CD4-positive, alpha-beta T cell treated with Interleukin-21 for 1 hour (primary cell): ENCODE data around the gene ACER1.
"Not testable (repeated sequence)": the region's sequence is repeated elsewhere in the genome, so short reads cannot be mapped to it uniquely, and the experiment has no call there.

Experiments
- DNase-seq: peaks from one replicate; pipeline ENCODE4 v3.0.0-alpha.2; 2020

ACER1 gene

GRCh38 chr19:6286676-6287075 lies 46.7 kb downstream of the ACER1 start:
- no peak for DNase-seq

GRCh38 chr19:6282393-6282792 lies 51.0 kb downstream of the ACER1 start:
- DNase-seq: not testable (repeated sequence)

DNA sequence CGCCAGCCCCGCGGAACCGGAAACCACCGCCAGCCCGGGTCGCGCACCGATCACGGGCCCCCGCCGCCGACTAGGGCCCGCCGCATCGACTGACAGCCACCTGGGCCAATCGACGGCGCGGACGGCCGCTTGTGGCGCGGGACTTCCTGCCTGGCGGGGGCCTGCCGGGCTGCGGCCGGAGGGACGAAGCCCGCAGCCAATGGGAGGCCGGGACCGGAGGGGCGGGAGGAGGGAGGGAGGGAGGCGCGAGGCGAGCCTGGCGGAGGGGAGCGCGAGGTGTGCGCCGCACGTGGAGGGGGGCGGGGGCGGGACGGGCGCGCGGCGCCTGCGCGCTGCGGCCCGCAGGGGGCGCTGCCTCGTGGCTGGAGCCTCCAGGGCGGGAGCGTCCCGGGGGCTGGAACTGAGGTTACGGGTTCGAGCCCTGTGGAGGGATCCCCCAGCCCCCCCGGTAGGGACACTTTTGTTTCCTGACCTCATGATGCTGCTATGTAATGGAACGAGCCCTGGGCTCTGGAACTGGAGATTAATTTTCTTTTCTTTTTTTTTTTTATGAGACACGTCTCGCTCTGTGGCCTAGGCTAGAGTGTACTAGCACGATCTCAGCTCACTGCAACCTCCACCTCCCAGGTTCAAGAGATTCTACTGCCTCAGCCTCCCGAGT lies 53.4 kb downstream of the ACER1 start, which contains the start of gene MLLT1:
Gene MLLT1 (minus strand): TSS at position 45 of the 661 bp plus-strand sequence. CDS start 191 bp downstream, outside the sequence.
- peak; percentile 97 for DNase-seq

DNA sequence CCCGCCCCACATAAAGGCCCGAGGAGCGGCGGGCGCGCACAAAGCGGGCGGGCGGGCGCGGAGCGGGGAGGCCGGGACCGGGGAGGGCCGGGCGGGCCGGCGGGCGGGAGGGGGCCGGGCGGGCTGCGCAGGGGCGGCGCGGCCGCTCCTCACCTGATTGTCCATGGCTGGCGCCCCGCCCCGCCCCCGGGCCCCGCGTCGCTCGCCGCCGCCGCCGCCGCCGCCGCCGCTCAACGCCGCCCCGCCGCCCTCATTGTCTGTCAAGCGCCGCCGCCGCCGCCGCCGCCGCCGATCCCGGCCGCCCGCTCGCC lies 53.8 kb downstream of the ACER1 start:
- DNase-seq: no peak

GRCh38 chr19:6278740-6279619 lies 54.4 kb downstream of the ACER1 start:
- peak; percentile 4 for DNase-seq

- DNase-seq: no peak
These were observed 55.4 kb downstream of the ACER1 start for GRCh38 chr19:6278051-6278450.

DNA sequence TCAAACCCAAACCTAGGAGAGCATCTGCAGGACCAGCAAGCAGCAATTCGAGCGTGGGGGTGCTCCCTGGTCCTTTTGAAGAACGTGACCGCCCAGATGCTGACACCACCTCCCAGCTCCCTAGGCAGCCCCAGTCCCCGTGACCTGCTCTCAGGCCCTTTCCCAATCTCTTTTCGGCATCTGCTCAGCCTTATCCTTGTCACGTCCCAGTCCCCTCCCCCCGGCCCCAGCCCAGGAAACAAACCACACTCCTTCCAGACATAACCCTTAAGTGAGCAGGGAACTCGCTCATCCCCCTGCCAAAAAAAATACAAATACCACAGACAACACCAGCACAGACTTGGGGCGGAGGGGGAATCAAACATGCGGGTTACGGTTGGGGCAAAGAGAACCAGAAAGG lies 57.0 kb downstream of the ACER1 start:
- DNase-seq: no peak

DNA sequence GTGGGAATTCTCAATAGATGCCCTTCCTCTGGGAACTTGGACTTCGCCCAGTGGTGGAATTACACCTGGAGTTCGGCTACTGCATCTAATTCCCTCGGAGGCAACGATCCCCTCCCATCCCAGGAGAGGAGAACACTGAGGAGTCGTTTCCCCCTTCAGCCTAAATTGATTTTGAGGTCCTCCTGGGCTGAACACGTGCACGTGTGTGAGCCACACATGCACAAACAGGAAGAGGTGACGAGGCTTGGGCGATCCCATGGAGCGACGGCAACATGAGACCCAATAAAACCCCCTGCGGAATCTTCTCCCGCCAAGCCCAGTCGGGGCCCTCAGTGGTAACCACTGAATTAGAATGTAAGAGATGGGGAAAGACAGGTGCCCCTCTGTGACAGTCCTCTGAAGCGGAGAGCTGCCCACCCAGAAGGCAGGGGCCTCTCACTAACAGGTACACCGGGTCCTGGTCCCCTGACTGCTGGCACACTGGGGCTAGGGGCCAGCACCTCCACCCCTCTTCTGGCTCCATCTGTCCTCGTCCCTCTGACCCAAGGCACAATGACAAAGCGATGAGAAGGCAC lies 58.2 kb downstream of the ACER1 start:
- no peak for DNase-seq

GRCh38 chr19:6274756-6275155 lies 58.7 kb downstream of the ACER1 start:
- DNase-seq: no peak

GRCh38 chr19:6273701-6274601 lies 59.5 kb downstream of the ACER1 start:
- DNase-seq: peak; percentile 5

DNA sequence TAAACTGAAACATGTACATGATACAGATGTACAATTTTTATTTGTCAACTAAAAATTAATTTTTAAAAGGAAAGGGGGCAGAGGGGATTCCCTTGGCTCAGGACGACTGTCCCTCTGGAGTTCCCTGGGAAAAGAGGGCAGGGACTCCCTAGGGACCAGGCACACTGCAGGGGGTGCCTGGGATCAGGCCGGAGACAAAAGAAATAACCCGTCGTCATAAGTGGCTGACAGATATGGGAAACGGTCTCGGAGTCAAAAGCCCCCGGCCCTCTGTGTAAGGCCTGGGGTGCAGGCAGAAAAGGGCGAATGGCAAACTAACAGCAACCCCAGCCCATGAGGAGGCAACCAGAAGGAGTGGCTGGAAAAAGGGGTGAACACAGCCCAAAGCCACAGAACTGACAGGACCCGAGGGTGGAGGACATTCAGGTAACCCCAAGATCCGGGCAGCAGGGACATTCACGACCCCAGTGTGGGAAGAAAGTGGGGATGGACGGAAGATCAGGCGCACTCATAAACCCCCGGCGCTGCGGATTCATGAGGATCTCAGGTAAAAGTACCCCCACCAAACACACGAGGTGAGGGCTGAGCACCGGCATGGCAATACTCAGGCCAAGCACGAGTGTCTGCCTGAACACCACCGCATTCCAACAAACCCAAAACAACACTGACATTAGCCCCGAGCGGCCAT lies 60.4 kb downstream of the ACER1 start:
- DNase-seq: no peak

DNA sequence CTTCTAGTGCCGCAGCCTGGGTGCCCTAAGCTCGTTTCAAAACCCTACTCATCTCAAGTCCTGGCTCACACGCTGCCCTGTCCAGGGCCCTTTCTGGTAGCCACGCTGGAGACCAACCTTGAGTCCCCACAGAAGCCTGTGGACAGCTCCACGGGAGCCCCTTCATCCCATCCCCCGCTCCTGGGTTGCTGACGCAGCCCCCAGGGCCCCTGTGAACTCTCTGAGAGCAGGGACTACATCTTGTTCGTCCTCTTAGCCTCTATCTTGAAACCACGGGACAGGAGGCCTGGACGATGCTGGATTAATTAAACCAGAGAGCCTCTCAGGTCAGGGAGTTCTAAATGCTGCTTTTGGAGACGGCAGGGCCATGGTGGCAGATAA lies 61.0 kb downstream of the ACER1 start:
- DNase-seq: no peak

DNA sequence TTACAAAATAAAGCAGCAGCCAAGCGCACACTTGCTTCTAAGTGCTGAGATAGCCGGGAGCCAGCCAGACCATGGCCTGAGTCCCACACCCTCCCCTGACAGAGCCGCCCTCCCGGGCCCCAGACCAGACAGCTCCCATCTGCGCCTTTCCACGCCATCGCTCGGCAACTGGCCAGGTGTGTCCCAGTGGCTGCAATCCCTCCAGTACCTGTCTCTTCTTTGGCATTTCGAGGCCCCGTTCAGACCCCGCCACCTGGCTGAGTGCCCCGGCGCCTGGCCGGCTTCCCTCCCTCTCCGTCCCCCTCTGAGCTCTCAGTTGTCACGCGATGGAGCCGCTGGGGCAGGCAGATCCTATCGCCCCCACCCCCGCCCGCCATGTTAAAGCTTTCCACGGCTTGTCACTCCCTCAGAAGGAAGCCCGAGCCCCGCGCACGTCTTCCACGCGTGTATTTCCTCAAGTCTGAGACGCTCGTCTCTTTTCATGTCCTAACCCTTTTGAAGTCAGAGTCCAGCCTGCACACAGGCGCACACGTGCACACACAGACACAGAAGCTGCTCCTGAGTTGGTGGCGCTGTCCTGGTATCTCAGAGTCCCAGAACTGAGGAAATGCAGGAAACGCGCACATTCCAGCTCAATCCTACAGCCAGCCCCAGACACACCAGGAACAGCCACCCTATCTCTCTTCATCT lies 61.5 kb downstream of the ACER1 start:
- DNase-seq: no peak

DNA sequence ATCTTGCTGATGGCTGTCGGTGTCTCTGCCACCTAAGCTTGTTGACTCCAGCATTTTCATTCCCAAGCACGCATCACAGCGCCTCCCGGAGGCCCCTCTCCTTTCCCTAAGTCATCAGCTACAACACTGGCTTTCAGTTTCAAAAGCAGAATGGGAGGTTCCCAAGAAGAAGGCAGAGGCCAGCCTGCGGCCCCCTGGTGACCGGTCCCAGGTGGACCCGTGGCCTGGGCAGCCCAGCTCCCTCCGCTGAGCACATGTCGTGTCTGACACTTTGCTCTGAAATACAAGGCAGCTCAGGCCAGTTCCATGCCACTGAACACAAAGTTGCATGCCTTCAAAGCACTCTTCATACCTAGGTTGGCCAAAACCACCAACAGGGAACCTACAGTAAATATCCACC lies 62.2 kb downstream of the ACER1 start:
- DNase-seq: no peak

DNA sequence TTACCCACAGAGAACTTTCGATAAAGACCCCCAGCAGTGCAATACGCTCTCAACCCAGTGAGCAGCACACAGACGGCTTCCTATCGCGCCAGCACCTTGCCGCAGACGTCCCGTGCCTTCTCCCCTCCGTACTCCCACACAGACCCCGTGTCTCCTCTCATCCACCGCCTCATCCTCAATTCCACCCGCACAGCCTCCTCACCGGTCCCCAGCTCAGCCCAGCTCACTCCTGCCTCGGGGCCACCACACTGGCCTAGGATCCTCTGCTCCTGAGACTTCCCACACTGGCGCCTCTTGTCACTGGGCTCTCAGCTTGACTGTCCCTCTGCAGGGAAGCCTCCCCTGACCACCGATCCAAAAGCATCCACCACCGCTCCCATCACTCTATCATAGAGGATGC lies 62.6 kb downstream of the ACER1 start:
- no peak for DNase-seq

DNA sequence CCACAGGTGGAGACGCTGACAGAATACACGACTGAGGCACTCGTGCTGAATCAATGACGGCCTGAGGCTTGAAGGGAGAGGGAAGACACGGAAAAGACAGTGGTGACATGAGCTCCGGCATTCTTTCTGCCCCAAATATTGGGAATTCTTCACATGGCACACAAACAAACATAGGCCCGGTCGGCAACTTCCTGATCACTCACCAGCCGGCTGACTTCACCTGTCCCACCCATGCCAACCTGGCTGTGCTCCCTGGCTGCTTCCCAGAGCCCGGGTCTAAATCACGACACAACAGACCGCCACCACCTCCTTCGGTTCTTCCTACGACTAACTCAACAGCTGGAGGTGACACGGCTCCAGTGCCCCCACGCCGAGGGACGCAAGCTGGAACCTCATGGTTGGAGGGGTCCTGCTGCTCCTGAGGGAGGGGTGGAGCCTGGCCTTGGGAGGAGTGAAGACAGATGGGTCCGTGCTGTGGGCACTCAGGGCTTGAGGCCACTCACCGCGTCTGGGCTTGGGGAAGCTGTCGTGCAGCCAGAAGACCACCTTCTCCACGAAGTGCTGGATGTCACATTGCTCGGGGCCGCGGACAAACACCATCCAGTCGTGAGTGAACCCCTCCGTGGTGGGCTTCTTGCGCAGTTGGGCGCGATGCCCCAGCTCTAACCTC lies 63.2 kb downstream of the ACER1 start:
- no peak for DNase-seq

DNA sequence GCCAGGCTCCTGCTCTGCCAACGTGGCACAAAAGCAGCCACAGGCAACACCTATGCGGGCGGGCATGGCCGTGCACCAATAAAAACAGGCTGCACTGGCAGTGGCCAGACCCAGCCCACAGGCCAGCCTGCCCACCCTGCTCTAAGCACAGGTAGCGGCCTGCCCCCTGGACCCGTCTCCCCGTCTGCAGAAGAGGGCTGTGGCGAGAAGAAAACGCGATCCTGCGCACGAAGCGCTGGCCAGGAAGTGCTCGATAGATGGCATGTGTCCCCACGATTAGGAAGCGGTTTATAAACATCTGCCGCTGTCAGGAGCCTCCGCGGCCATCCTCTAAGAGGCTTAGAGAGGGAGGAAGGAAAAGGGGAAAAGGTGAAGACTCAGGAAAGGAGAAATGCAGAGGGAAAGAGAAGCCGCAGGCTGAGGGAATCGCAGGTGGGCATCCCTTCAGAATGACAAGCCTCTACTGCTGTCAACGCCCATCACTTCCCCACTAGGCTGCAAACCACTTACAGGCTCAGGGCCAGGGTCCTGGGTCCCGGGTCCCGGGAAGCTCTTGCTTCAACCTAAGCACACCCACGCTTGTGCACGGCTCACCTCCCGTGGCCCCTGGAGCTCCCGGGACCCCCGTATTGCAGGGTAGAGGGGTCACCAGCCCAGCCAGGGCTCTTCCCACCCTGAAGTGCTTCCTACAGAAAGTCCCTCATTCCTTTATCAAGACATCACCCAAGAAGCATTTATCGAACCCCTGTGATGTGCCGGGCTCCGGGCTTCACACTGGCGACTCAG lies 64.1 kb downstream of the ACER1 start:
- DNase-seq: no peak

DNA sequence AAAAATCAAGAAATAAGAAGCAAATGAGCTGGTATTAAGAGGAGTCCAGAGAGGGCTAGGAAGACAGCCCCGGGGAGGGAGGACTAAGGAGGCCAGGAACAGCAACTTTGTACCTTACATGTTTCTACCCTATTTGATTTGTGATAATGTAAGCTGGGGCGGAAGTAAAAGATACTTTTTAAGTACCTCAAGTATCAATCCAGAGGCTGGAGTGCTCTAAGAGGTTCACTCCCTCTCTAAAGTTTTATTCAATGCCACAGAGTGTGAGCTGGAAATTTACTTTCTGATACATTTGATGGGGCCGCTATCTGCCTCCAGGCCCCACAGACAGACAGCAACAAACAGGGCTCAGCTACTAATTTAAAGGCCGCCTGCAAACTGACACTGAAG lies 65.0 kb downstream of the ACER1 start:
- DNase-seq: no peak

DNA sequence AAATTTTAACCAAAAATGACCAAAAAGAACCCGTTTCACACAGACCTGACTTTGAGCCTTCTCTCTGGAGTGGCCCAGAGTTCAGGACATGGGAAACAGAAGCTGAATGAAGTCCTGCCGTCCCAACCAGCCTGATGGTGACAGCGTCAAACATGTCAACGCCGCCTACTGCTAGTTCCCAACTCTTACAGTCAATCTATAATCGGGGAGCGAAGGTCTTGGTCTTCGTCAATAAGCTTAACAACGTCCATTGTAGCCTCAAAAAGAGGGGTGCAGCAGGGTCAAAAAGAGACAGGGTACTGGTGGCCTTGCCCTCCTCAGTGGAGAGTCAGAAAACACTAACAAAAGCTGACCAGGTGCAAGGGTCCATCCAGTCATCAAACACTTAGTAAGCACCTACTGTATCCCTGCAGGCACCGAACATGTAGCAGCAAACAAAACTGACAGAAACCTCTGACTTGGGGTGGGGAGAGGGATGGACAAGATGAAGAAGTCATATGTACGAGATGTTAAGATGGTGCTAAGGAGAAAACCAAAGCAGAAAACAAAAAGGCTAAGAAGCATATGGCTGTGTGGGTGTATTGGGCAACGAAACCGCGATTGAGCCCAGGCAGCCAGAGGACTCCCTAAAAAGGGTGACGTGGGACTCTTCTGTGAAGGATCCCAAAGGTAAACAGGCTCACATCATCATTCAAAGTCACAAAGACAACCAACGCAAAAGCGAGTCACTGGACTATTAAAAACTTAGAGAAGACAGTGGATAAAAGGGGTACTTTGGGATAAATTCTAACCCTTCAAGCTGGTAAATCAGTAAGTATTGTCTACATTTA lies 65.6 kb downstream of the ACER1 start:
- no peak for DNase-seq

DNA sequence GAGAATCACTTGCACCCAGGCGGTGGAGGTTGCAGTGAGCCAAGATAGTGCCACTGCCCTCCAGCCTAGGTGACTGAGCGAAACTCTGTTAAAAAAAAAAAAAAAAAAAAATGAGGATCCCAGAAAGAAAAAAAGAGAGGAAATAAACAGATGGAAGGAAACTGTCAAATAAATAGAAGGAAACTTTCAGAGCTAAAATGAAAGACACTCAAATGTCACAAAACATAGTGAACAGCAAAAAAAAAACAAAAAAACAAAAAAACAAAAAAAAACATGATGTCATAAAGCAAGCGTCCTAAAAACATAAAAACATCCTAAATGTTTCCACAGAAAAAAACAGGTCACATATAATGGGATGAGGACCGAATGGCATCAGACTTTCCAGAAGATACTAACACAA lies 68.6 kb downstream of the ACER1 start:
- DNase-seq: no peak
